GM21786 (cell line): ENCODE measurements around the gene CARD10.
"Not testable (repeated sequence)": the region's sequence is repeated elsewhere in the genome, so short reads cannot be mapped to it uniquely, and the experiment has no call there.

Source experiments
- ATAC-seq: cut with Tn5 transposase; IDR thresholded peaks from one replicate; pipeline ENCODE4 v1.9.1; 2021; ENCODE audit not compliant: unreplicated experiment

Gene CARD10

GRCh38 chr22:37470087-37470445, 49.1 kb downstream of the CARD10 start:
- no peak for ATAC-seq

DNA sequence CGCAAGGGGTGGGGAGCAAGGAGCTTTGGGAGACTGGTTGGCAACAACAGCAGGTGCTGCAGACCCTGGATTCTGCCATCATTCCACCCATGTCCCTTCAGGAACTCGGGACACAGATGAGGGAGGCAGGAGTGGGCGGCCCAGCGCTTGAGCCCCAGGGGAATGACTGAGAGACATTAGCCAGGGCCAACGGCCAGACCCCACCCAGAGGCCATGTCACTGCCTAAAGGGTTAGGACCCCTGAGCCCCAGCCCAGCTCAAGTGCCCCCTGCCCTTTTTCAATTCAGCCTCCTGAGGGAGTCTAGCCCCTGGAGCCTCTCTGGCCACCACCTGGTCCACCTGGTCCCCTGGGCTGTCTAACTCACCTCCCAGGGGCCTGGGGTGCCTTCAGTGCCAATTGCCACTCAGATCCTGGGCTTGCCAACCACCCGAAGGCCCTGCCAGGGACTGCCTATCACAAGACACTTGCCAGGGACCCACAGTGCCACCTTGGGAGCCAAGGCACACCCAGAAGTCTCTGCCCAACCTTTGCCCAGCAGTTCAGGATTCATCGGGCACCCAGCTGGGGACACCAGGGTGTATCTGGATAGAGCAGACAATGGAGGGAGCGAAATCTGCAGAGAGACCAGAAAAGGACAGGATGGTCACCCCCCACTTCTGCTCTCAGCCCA, 49.7 kb downstream of the CARD10 start:
- no peak for ATAC-seq

DNA sequence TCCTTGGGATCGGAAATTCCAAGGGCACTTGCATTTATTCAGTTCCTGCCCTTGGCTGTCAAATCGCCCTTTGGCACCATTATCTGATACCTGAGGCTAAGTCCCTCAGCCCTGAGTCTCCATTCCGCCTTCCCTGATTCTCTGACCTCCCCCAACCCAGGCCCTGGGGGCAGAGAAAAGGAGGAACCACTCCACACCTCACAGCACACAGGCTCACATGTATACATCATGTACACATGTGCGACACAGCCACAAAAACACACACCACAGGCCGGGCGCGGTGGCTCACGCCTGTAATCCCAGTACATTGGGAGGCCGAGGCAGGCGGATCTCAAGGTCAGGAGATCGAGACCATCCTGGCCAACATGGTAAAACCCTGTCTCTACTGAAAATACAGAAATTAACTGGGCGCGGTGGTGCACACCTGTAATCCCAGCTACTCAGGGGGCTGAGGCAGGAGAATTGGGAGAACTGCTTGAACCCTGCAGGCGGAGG, 51.0 kb downstream of the CARD10 start:
- not testable (repeated sequence) for ATAC-seq

- ATAC-seq, result no peak
Measured at GRCh38 chr22:37467391-37467955, 51.7 kb downstream of the CARD10 start.

- ATAC-seq, result no peak
Measured at GRCh38 chr22:37464181-37464580, 55.0 kb downstream of the CARD10 start.

- no peak for ATAC-seq
Measured at GRCh38 chr22:37462983-37463382, 56.2 kb downstream of the CARD10 start.

DNA sequence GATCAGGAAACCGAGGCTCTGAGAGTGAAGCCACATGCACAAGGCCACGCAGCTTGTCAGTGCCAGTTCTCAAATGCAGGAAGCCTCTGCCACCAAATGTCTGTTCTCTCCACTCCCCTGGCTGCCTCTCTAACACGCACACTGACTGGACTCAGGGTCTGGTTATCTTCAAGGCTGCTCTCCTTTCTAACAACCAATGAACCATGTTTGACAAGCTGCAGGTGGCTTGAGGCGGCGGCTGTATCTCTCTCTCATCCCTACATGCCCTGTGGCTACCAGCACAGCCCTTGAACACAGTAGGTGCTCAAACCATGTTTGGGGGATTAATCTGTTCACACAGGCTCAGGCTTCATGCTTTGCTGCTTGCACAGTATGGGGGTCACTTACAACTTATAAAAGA, 56.8 kb downstream of the CARD10 start:
- no peak for ATAC-seq

GRCh38 chr22:37461961-37462360, 57.3 kb downstream of the CARD10 start:
- no peak for ATAC-seq

DNA sequence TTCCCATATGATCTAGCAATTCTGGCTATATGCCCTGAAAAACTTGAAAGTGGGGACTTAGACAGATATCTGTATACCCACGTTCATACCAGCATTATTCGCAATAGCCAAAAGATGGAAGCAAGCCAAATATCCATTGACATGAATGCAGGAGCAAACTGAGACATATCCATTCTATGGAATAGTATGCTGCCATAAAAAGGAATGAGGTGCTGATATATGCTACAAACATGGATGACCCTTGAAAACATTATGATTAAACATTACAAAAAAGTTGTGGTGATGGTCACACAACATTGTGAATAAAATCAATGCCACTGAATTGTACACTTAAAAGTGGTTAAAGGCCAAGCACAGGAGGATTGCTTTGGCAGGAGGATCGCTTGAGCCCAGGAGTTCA, 58.5 kb downstream of the CARD10 start:
- no peak for ATAC-seq

DNA sequence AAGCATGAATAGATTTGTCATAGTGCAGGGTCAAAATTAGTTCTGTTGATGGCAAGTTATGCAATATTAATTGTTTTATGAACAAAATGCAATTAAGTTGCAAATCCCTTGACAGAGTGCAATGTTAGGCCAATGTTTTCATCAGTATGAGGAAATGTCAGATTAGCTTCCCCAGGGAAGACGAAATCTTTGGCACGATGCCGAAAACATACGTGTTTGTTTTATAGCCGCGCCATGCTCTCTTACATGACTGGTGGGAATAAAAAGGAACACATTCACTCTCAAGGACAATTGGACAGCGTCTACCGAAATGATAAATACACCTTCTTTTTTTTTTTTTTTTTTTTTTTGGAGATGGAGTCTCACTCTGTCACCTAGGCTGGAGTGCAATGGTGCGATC, 60.0 kb downstream of the CARD10 start:
- no peak for ATAC-seq

- ATAC-seq, result no peak
Measured at GRCh38 chr22:37457093-37457893, 61.9 kb downstream of the CARD10 start.

- no peak for ATAC-seq
Measured at GRCh38 chr22:37456346-37456745, 62.9 kb downstream of the CARD10 start.

- no peak for ATAC-seq
Measured at GRCh38 chr22:37455896-37456295, 63.3 kb downstream of the CARD10 start.

DNA sequence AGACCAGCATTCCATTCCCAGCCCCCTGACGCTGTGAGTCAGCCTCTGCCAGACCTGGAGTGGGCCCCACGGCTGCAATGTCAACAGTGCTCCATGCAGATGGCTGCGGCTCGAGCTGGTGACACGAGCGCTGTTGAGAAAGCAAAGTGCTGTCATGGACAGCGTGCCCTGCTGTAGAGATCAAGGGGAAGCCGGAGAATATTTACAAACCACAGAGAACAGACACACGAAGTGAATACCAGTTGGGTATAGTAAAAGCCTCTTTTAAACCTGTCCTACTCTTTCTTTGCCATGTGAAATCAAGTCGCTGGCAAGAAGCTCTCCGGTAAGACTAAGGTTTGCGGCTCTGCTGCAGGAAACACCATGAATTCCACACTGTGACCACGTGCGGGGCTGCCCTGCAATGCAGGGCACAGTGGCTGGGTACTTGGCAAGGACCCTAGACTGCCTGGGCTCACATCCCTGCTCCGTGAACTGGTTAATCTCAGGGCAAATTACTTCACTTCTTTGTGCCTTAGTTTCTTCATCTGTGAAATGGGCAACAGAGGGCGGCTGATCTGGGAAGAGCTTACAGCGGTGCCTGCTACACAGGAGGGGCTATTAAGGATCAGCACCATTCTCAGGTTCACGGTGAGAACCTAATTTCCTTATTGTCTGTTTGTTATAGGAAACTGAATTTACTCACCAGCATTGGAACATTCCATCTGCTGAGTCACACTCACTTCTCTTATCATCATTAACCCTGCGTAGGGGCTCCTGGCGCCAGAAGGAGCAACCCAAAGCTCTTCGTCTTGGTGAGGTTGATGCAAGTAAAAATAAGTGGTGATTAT, 64.1 kb downstream of the CARD10 start:
- ATAC-seq, result no peak

- ATAC-seq, result no peak
Measured at GRCh38 chr22:37453696-37454095, 65.5 kb downstream of the CARD10 start.

DNA sequence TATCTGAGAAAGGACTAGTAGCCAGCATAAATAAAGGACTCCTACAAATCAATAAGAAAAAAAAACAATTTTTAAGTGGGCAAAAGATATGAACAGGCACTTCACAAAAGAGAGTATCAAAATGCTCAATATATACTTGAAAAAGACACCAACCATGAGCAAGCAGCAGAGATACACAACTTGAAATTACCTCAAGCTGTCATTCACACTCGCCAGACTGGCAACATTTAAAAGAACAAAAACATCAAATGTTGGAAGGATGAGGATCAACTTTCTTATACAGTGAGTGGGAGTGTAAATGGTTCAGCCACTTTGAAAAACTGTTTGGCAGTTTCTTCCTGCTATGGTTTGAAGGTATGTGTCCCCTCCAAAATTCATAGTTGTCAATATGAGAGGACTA, 68.0 kb downstream of the CARD10 start:
- no peak for ATAC-seq

DNA sequence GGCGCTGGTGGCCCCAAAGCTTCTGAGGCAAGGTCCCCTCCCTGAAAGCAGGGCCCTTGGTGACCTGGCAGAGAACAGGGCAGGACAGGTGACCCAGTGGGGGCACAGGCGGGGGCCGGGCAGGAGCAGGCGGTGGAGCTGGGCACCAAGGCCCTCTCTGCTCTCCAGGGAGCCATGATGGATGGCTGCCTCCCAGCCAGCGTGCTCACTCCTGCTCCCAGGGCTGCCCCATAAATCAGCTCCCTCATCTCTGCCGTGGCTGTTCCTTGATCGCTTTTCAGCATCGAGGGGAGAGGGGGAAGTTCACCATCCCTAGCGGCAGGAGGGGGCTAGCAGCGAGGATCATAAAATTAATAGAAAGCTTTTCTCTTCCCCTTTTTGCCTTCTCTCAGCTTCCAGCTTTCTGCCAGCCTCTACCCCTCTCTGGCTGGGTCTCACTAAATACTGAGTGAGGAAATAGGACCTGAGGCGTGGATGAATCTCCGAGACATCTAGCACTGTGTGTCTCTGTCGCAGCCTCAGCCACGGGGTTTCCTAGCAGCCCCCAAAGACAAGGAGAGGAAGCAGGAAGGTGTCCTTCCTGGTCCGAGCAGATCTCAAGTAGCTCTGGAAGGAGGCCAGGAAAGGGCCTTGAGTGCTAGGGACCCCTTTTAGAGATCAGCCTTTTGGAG, 69.7 kb downstream of the CARD10 start:
- ATAC-seq, result no peak

GRCh38 chr22:37448516-37449127, 70.6 kb downstream of the CARD10 start:
- no peak for ATAC-seq

- ATAC-seq, result no peak
Measured at GRCh38 chr22:37445501-37445900, 73.7 kb downstream of the CARD10 start.

DNA sequence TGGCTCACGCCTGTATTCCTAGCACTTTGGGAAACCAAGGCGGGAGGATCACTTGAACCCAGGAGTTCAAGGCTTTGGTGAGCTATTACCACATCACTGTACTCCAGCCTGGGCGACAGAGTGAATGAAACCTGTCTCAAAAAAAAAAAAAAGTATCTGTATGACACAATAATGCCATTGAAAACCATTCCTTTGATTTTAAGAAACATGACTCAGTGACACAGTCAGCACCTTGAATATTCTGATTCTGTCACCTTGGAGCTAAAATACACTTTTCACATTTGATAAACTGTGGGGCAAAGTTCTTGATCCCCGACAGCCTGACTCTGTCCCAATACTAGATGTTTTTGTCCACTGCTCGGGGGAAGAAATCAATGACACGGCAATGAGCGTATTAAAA, 75.2 kb downstream of the CARD10 start:
- no peak for ATAC-seq
